HG02759 (cell line): ENCODE results near the gene EGR4.
"Not testable (repeated sequence)": the region's sequence is repeated elsewhere in the genome, so short reads cannot be mapped to it uniquely, and the experiment has no call there.

Experiments
- ATAC-seq: cut with Tn5 transposase; IDR thresholded peaks from one replicate; pipeline ENCODE4 v1.9.1; 2021; ENCODE audit warnings: mild to moderate bottlenecking, moderate library complexity; ENCODE audit not compliant: unreplicated experiment

EGR4 gene

GRCh38 chr2:73264332-73264606 lies 29.1 kb downstream of the EGR4 start:
- ATAC-seq: no peak

- no peak for ATAC-seq
These were observed 29.6 kb downstream of the EGR4 start for GRCh38 chr2:73263540-73264331.

GRCh38 chr2:73262691-73263429 lies 30.5 kb downstream of the EGR4 start:
- ATAC-seq: not testable (repeated sequence)

GRCh38 chr2:73262108-73262651 lies 31.2 kb downstream of the EGR4 start:
- no peak for ATAC-seq

- no peak for ATAC-seq
These were observed 32.9 kb downstream of the EGR4 start for GRCh38 chr2:73260338-73260984.

GRCh38 chr2:73259704-73260337 lies 33.5 kb downstream of the EGR4 start:
- ATAC-seq: no peak

- no peak for ATAC-seq
These were observed 34.1 kb downstream of the EGR4 start for GRCh38 chr2:73259276-73259675.

- no peak for ATAC-seq
These were observed 34.5 kb downstream of the EGR4 start for GRCh38 chr2:73258913-73259215.

GRCh38 chr2:73258186-73258912 lies 35.0 kb downstream of the EGR4 start:
- no peak for ATAC-seq

- ATAC-seq: no peak
These were observed 35.8 kb downstream of the EGR4 start for GRCh38 chr2:73257425-73258125.

GRCh38 chr2:73257021-73257420 lies 36.3 kb downstream of the EGR4 start:
- ATAC-seq: no peak

GRCh38 chr2:73256618-73256922 lies 36.8 kb downstream of the EGR4 start:
- no peak for ATAC-seq

- ATAC-seq: no peak
These were observed 37.3 kb downstream of the EGR4 start for GRCh38 chr2:73255907-73256617.

GRCh38 chr2:73255007-73255644 lies 38.2 kb downstream of the EGR4 start:
- no peak for ATAC-seq

- no peak for ATAC-seq
These were observed 38.9 kb downstream of the EGR4 start for GRCh38 chr2:73254343-73255006.

GRCh38 chr2:73253901-73254300 lies 39.4 kb downstream of the EGR4 start:
- no peak for ATAC-seq

- ATAC-seq: no peak
These were observed 39.9 kb downstream of the EGR4 start for GRCh38 chr2:73253400-73253799.

GRCh38 chr2:73252238-73253027 lies 40.9 kb downstream of the EGR4 start:
- no peak for ATAC-seq
